ENCODE measurements around the gene OBSCN.

OBSCN gene

DNA sequence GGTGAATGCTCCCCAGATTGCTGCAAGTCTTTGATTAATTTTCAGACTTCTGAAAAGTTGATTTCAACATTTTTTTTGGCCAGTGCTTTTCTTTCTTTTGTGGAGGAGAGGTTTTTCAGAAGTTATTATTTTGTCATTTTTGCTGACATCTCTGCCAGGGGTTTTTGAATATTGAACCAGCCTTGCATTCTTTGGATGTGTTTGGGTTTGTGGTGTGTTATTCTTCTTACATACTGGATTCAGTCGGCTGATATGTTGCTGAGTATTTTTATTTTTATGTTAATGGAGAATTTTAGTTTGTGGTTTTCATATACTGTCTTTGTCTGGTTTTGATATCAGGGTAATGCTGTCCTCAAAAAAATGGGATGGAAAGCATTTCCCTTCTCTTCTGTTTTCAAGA is 25.3 kb downstream of the OBSCN start:
- TF ChIP-seq TAF1 (IDR thresholded peaks at IDR 0.05; ENCODE audit: borderline replicate concordance, insufficient read depth, low read length): no peak
- TF ChIP-seq SIN3A (IDR thresholded peaks at IDR 0.05; ENCODE audit: borderline replicate concordance, insufficient read depth, low read length): no peak
- TF ChIP-seq, protein P1, sequence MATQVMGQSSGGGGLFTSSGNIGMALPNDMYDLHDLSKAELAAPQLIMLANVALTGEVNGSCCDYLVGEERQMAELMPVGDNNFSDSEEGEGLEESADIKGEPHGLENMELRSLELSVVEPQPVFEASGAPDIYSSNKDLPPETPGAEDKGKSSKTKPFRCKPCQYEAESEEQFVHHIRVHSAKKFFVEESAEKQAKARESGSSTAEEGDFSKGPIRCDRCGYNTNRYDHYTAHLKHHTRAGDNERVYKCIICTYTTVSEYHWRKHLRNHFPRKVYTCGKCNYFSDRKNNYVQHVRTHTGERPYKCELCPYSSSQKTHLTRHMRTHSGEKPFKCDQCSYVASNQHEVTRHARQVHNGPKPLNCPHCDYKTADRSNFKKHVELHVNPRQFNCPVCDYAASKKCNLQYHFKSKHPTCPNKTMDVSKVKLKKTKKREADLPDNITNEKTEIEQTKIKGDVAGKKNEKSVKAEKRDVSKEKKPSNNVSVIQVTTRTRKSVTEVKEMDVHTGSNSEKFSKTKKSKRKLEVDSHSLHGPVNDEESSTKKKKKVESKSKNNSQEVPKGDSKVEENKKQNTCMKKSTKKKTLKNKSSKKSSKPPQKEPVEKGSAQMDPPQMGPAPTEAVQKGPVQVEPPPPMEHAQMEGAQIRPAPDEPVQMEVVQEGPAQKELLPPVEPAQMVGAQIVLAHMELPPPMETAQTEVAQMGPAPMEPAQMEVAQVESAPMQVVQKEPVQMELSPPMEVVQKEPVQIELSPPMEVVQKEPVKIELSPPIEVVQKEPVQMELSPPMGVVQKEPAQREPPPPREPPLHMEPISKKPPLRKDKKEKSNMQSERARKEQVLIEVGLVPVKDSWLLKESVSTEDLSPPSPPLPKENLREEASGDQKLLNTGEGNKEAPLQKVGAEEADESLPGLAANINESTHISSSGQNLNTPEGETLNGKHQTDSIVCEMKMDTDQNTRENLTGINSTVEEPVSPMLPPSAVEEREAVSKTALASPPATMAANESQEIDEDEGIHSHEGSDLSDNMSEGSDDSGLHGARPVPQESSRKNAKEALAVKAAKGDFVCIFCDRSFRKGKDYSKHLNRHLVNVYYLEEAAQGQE (IDR thresholded peaks at IDR 0.05; ENCODE audit: insufficient read depth in 1 of 2, low read depth in 2 of 2, low read length in 2 of 2): no peak
- no peak for TF ChIP-seq FOXP2 (optimal IDR thresholded peaks at IDR 0.05; ENCODE audit: borderline replicate concordance, extremely low read depth, extremely low read length, insufficient read depth)
- TF ChIP-seq POLR2AphosphoS5 (IDR thresholded peaks at IDR 0.05; ENCODE audit: low read depth, low read length): no peak

DNA sequence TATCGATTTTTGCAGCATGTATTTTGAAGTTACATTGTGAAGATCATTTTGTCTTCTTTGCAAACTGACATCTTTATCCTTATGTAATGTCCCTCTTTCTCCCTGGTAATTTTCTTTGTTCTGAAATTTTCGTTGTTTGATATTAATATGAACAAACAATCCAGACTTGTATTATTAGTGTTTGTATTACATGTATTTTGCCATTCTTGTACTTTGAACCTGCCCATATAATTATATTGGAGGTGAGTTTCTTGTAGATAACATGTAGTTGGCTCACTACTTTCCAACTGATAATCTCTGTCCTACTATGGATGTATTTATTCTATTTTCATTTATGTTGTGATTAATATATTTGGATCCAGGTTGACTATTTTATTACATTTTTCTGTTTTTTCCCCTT is 27.1 kb downstream of the OBSCN start:
- TF ChIP-seq TAF1 (IDR thresholded peaks at IDR 0.05; ENCODE audit: borderline replicate concordance, insufficient read depth, low read length) (no peak), POLR2AphosphoS5 (IDR thresholded peaks at IDR 0.05; ENCODE audit: low read depth, low read length) (no peak), FOXP2 (optimal IDR thresholded peaks at IDR 0.05; ENCODE audit: borderline replicate concordance, extremely low read depth, extremely low read length, insufficient read depth) (no peak), SIN3A (IDR thresholded peaks at IDR 0.05; ENCODE audit: borderline replicate concordance, insufficient read depth, low read length) (no peak)
- TF ChIP-seq, protein P1 (IDR thresholded peaks at IDR 0.05; ENCODE audit: insufficient read depth in 1 of 2, low read depth in 2 of 2, low read length in 2 of 2): no peak

DNA sequence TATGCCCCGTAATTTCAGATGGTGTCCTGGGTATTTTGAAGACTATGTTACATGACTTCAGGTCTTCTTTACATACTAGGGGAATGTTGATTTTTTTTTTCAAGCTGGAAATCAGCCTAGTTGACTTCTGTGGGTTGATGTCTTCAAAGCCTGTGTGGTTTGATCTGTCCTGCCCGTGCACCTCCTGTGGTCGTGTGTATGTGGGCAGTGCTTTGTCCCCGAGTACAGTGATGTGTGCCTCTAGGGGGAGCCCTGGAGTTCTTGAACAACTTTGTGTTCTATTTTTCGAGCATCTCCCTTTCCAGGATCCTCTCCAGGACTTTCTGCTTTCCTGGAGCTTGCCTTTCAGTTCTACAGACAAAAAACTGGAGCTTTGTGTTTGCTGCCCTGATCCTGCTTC is 28.9 kb downstream of the OBSCN start:
- TF ChIP-seq POLR2AphosphoS5 (IDR thresholded peaks at IDR 0.05; ENCODE audit: low read depth, low read length): no peak
- TF ChIP-seq, protein P1 (IDR thresholded peaks at IDR 0.05; ENCODE audit: insufficient read depth in 1 of 2, low read depth in 2 of 2, low read length in 2 of 2): no peak
- no peak for TF ChIP-seq FOXP2 (optimal IDR thresholded peaks at IDR 0.05; ENCODE audit: borderline replicate concordance, extremely low read depth, extremely low read length, insufficient read depth)
- no peak for TF ChIP-seq TAF1 (IDR thresholded peaks at IDR 0.05; ENCODE audit: borderline replicate concordance, insufficient read depth, low read length)
- no peak for TF ChIP-seq SIN3A (IDR thresholded peaks at IDR 0.05; ENCODE audit: borderline replicate concordance, insufficient read depth, low read length)

DNA sequence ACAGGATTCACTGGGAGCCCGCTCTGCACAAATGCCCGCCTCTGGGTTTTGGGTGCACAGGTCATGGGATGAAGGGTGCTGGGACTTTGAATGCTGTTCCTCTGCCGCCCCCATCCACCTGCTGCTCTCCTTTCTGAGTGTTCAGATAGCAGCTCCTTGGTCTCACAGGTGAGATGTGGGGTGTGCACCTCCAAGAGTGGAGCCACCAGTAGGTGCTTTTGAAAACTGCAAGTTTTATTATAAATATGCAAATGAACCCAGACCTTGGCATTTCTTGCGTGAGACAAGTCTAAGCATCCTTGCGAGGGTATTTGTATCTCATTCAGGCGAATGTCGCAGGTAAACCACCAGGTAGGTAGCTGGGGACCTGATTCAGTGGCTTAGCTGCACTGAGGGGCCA is 30.2 kb downstream of the OBSCN start:
- TF ChIP-seq SIN3A (IDR thresholded peaks at IDR 0.05; ENCODE audit: borderline replicate concordance, insufficient read depth, low read length) (no peak), FOXP2 (optimal IDR thresholded peaks at IDR 0.05; ENCODE audit: borderline replicate concordance, extremely low read depth, extremely low read length, insufficient read depth) (no peak), TAF1 (IDR thresholded peaks at IDR 0.05; ENCODE audit: borderline replicate concordance, insufficient read depth, low read length) (no peak), POLR2AphosphoS5 (IDR thresholded peaks at IDR 0.05; ENCODE audit: low read depth, low read length) (no peak)
- TF ChIP-seq, protein P1 (IDR thresholded peaks at IDR 0.05; ENCODE audit: insufficient read depth in 1 of 2, low read depth in 2 of 2, low read length in 2 of 2): no peak

DNA sequence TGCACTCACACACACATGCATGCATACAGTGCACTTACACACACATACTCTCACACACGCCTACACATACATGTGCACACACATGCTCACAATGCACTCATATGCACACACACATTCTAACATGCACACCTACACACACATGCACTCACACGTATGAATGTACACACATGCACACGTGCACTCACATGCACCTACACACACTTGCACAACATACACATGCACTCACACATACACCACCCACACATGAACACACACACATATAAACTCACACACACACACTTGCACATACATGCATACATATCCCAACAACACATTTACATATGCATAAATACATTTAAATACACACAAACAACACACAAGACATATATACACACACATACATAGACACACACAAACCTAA is 30.6 kb downstream of the OBSCN start:
- no peak for TF ChIP-seq POLR2AphosphoS5 (IDR thresholded peaks at IDR 0.05; ENCODE audit: low read depth, low read length)
